Skeletal muscle tissue (tissue), 4 donors: Measurements from ENCODE around the gene TKTL2. TPM values are rescaled to one million over a fixed set of nuclear protein-coding genes. Genes with fewer than 3 reads are reported as not detected.

Source experiments
- H3K27ac ChIP-seq: one replicate; pipeline ENCODE4 v1.7.0; 2013; ENCODE audit warnings: mild to moderate bottlenecking, low read depth, low read length, inconsistent platforms
- H3K27me3 ChIP-seq, 3 donors: one replicate each; pipeline ENCODE4 v1.7.0; 2013; ENCODE audit warnings: low read length in 3 of 3; ENCODE audit not compliant: control insufficient read depth in 3 of 3, insufficient read depth in 3 of 3
- H3K36me3 ChIP-seq, 3 donors: one replicate each; pipeline ENCODE4 v1.7.0; 2013; ENCODE audit warnings: low read length in 3 of 3; ENCODE audit not compliant: control insufficient read depth in 3 of 3, insufficient read depth in 3 of 3
- H3K4me1 ChIP-seq, 3 donors: one replicate each; pipeline ENCODE4 v1.7.0; 2013; ENCODE audit warnings: low read length in 3 of 3, mild to moderate bottlenecking in 3 of 3; ENCODE audit not compliant: control insufficient read depth in 3 of 3, insufficient read depth in 3 of 3
- H3K4me3 ChIP-seq, 3 donors: one replicate each; pipeline ENCODE4 v1.7.0; 2013; ENCODE audit warnings: low read length in 3 of 3
- H3K9ac ChIP-seq, 3 donors: one replicate each; pipeline ENCODE4 v1.7.0; 2013; ENCODE audit warnings: low read length in 3 of 3, mild to moderate bottlenecking in 3 of 3, moderate library complexity in 2 of 3, low read depth in 1 of 3
- H3K9me3 ChIP-seq, 3 donors: one replicate each; pipeline ENCODE4 v1.7.0; 2013; ENCODE audit warnings: low read length in 3 of 3; ENCODE audit not compliant: control insufficient read depth in 3 of 3
- total RNA-seq: library from RNA; depleted of rRNA; stranded (reverse); fragments of >200 nt; gene quantifications from one replicate; pipeline ENCODE4 v1.2.3, GENCODE V29; 2014
- donor health status: Osteomylitis.

The TKTL2 gene
- total RNA-seq, 1 donor from 2014 or later, result under 0.01 TPM

GRCh38 chr4:163486321-163486720 is 12.8 kb upstream of the TKTL2 start:
- no peaks in the 10 kb centered on the region for H3K36me3 ChIP-seq
- H3K4me3 ChIP-seq, result no peak overlapping the region
- H3K9ac ChIP-seq, result no peak overlapping the region
- no peaks in the 10 kb centered on the region for H3K9me3 ChIP-seq
- no peaks in the 10 kb centered on the region for H3K27me3 ChIP-seq
- H3K4me1 ChIP-seq, result no peaks in the 10 kb centered on the region
- H3K27ac ChIP-seq, result no peak overlapping the region

- Histone ChIP-seq H3K27me3 (no peaks in the 10 kb centered on the region), H3K9ac (no peak overlapping the region), H3K4me3 (no peak overlapping the region), H3K36me3 (no peaks in the 10 kb centered on the region), H3K9me3 (no peaks in the 10 kb centered on the region), H3K4me1 (no peaks in the 10 kb centered on the region), H3K27ac (no peak overlapping the region)
Measured at GRCh38 chr4:163485589-163485988, 12.0 kb upstream of the TKTL2 start.

GRCh38 chr4:163484906-163485305 is 11.4 kb upstream of the TKTL2 start:
- H3K4me1 ChIP-seq, result no peaks in the 10 kb centered on the region
- no peaks in the 10 kb centered on the region for H3K27me3 ChIP-seq
- no peak overlapping the region for H3K9ac ChIP-seq
- no peaks in the 10 kb centered on the region for H3K9me3 ChIP-seq
- no peak overlapping the region for H3K27ac ChIP-seq
- H3K36me3 ChIP-seq, result no peaks in the 10 kb centered on the region
- H3K4me3 ChIP-seq, result no peak overlapping the region

GRCh38 chr4:163482190-163482589 is 8.6 kb upstream of the TKTL2 start:
- Histone ChIP-seq H3K27me3 (no peaks in the 10 kb centered on the region), H3K9ac (no peak overlapping the region), H3K4me1 (no peaks in the 10 kb centered on the region), H3K27ac (no peak overlapping the region), H3K4me3 (no peak overlapping the region), H3K36me3 (no peaks in the 10 kb centered on the region), H3K9me3 (no peaks in the 10 kb centered on the region)

- no peaks in the 10 kb centered on the region for H3K9me3 ChIP-seq
- no peaks in the 10 kb centered on the region for H3K4me1 ChIP-seq
- H3K27me3 ChIP-seq, result no peaks in the 10 kb centered on the region
- no peak overlapping the region for H3K9ac ChIP-seq
- no peaks in the 10 kb centered on the region for H3K36me3 ChIP-seq
- H3K27ac ChIP-seq, result no peak overlapping the region
- no peak overlapping the region for H3K4me3 ChIP-seq
Measured at GRCh38 chr4:163476761-163477438, 3.3 kb upstream of the TKTL2 start.

- H3K4me3 ChIP-seq, result no peak overlapping the region
- H3K27me3 ChIP-seq, result no peaks in the 10 kb centered on the region
- H3K4me1 ChIP-seq, result no peaks in the 10 kb centered on the region
- H3K27ac ChIP-seq, result no peak overlapping the region
- no peak overlapping the region for H3K9ac ChIP-seq
- no peaks in the 10 kb centered on the region for H3K36me3 ChIP-seq
- no peaks in the 10 kb centered on the region for H3K9me3 ChIP-seq
Measured at GRCh38 chr4:163474027-163474426, 473 bp upstream of the TKTL2 start.

GRCh38 chr4:163473130-163473529 is 424 bp downstream of the TKTL2 start:
- no peaks in the 10 kb centered on the region for H3K27me3 ChIP-seq
- no peak overlapping the region for H3K9ac ChIP-seq
- no peaks in the 10 kb centered on the region for H3K4me1 ChIP-seq
- no peak overlapping the region for H3K4me3 ChIP-seq
- H3K9me3 ChIP-seq, result no peaks in the 10 kb centered on the region
- H3K36me3 ChIP-seq, result no peaks in the 10 kb centered on the region
- no peak overlapping the region for H3K27ac ChIP-seq

GRCh38 chr4:163470391-163470790 is 3.2 kb downstream of the TKTL2 start:
- H3K36me3 ChIP-seq, result no peaks in the 10 kb centered on the region
- H3K27ac ChIP-seq, result no peak overlapping the region
- no peaks in the 10 kb centered on the region for H3K9me3 ChIP-seq
- H3K27me3 ChIP-seq, result no peaks in the 10 kb centered on the region
- H3K9ac ChIP-seq, result no peak overlapping the region
- no peak overlapping the region for H3K4me3 ChIP-seq
- H3K4me1 ChIP-seq, result no peaks in the 10 kb centered on the region

- Histone ChIP-seq H3K9me3 (no peaks in the 10 kb centered on the region), H3K27me3 (no peaks in the 10 kb centered on the region), H3K36me3 (no peaks in the 10 kb centered on the region), H3K4me1 (no peaks in the 10 kb centered on the region), H3K9ac (no peak overlapping the region), H3K27ac (no peak overlapping the region), H3K4me3 (no peak overlapping the region)
Measured at GRCh38 chr4:163467082-163467770, 6.3 kb downstream of the TKTL2 start.

- no peaks in the 10 kb centered on the region for H3K27me3 ChIP-seq
- no peak overlapping the region for H3K4me3 ChIP-seq
- no peaks in the 10 kb centered on the region for H3K4me1 ChIP-seq
- H3K9me3 ChIP-seq, result no peaks in the 10 kb centered on the region
- no peak overlapping the region for H3K9ac ChIP-seq
- no peaks in the 10 kb centered on the region for H3K36me3 ChIP-seq
- H3K27ac ChIP-seq, result no peak overlapping the region
Measured at GRCh38 chr4:163462556-163462955, 11.0 kb downstream of the TKTL2 start.
